KMS-11 (cell line): ENCODE data around the gene SSBP3.

ENCODE experiments used
- H2AFZ ChIP-seq: fragments of 200-600 bp; sonication (generic); 2 replicates; pipeline ENCODE4 v1.6.1; 2016; ENCODE audit warnings: antibody characterized with exemption, mixed run types, low read depth
- H3K27ac ChIP-seq: fragments of 200-600 bp; sonication (generic); 2 replicates; pipeline ENCODE4 v1.6.1; 2016; ENCODE audit warnings: mild to moderate bottlenecking, mixed run types
- H3K27me3 ChIP-seq: fragments of 200-600 bp; sonication (generic); 2 replicates; pipeline ENCODE4 v1.6.1; 2017; ENCODE audit warnings: mild to moderate bottlenecking, low read depth, mixed run types, moderate library complexity; ENCODE audit not compliant: insufficient read depth
- H3K36me3 ChIP-seq: fragments of 200-600 bp; sonication (generic); 2 replicates; pipeline ENCODE4 v1.6.1; 2017; ENCODE audit warnings: mild to moderate bottlenecking, mixed run types; ENCODE audit not compliant: insufficient read depth
- H3K4me1 ChIP-seq: fragments of 200-600 bp; sonication (generic); 2 replicates; pipeline ENCODE4 v1.6.1; 2016; ENCODE audit warnings: mild to moderate bottlenecking, low read depth, mixed run types; ENCODE audit not compliant: poor library complexity, severe bottlenecking
- H3K4me2 ChIP-seq: fragments of 200-600 bp; sonication (generic); 2 replicates; pipeline ENCODE4 v1.7.0; 2016; ENCODE audit warnings: mild to moderate bottlenecking, mixed run types
- H3K4me3 ChIP-seq: fragments of 200-600 bp; sonication (generic); IDR thresholded peaks from 2 replicates; pipeline ENCODE4 v1.6.1; 2017; ENCODE audit warnings: low read depth, low read length, mixed read lengths; ENCODE audit not compliant: insufficient read depth
- H3K79me2 ChIP-seq: fragments of 200-600 bp; sonication (generic); 2 replicates; pipeline ENCODE4 v1.6.1; 2016; ENCODE audit warnings: low read depth, mixed run types; ENCODE audit not compliant: insufficient read depth
- H3K9ac ChIP-seq: fragments of 200-600 bp; sonication (generic); 2 replicates; pipeline ENCODE4 v1.6.1; 2016; ENCODE audit warnings: mild to moderate bottlenecking, mixed run types
- H4K20me1 ChIP-seq: fragments of 200-600 bp; sonication (generic); 2 replicates; pipeline ENCODE4 v1.6.1; 2016; ENCODE audit warnings: mild to moderate bottlenecking, mixed run types; ENCODE audit not compliant: insufficient read depth
- TF ChIP-seq, protein P1 (sequence below): fragments of 200-600 bp; sonication (generic); conservative IDR thresholded peaks from 2 replicates; pipeline ENCODE4 v1.6.1; 2017; ENCODE audit warnings: low read depth, mild to moderate bottlenecking, antibody characterized with exemption, low read length, moderate library complexity, mixed read lengths

Gene SSBP3

DNA sequence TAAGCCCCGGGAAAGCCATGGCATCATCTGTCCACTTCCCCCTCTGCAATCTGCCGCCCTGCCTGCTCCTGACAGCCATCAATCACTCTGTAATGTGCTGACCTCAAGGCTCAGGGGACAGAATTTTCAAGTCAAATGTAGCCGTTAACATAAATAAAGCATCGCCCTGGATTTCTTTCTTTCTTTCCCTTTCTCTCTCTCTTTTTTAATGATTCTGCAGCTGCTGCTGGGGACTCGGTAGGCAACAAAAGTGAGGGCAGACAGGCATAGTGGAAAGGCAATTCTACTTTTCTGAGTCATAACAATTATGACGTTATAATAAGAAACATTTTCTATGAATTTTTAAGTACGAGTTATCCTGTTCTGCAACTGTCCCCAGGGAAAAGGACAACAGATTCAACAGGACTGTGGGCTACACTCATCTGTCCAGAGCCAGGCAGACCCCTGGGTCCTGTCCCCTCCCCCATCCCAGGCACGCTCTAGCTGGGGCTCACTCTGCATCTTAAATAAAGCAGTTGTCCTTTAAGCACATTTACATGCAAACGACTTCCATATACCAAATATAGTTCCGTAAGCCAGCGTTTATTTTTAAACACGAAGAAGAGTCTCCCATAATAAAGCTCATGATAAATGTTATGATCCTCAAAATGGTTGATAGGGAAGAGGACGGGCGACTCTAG lies 78.7 kb downstream of the SSBP3 start:
- Histone ChIP-seq H3K79me2 (peaks cover 6% of the 10 kb centered on the region; the same call in 1 of the 2 replicates), H3K9ac (no peak overlapping the region), H4K20me1 (no peaks in the 10 kb centered on the region), H3K27me3 (no peaks in the 10 kb centered on the region), H3K4me1 (no peaks in the 10 kb centered on the region), H2AFZ (no peak overlapping the region), H3K27ac (no peak overlapping the region), H3K36me3 (no peaks in the 10 kb centered on the region), H3K4me3 (no peak overlapping the region), H3K4me2 (no peak overlapping the region)
- TF ChIP-seq, protein P1, sequence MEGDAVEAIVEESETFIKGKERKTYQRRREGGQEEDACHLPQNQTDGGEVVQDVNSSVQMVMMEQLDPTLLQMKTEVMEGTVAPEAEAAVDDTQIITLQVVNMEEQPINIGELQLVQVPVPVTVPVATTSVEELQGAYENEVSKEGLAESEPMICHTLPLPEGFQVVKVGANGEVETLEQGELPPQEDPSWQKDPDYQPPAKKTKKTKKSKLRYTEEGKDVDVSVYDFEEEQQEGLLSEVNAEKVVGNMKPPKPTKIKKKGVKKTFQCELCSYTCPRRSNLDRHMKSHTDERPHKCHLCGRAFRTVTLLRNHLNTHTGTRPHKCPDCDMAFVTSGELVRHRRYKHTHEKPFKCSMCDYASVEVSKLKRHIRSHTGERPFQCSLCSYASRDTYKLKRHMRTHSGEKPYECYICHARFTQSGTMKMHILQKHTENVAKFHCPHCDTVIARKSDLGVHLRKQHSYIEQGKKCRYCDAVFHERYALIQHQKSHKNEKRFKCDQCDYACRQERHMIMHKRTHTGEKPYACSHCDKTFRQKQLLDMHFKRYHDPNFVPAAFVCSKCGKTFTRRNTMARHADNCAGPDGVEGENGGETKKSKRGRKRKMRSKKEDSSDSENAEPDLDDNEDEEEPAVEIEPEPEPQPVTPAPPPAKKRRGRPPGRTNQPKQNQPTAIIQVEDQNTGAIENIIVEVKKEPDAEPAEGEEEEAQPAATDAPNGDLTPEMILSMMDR = no peak

DNA sequence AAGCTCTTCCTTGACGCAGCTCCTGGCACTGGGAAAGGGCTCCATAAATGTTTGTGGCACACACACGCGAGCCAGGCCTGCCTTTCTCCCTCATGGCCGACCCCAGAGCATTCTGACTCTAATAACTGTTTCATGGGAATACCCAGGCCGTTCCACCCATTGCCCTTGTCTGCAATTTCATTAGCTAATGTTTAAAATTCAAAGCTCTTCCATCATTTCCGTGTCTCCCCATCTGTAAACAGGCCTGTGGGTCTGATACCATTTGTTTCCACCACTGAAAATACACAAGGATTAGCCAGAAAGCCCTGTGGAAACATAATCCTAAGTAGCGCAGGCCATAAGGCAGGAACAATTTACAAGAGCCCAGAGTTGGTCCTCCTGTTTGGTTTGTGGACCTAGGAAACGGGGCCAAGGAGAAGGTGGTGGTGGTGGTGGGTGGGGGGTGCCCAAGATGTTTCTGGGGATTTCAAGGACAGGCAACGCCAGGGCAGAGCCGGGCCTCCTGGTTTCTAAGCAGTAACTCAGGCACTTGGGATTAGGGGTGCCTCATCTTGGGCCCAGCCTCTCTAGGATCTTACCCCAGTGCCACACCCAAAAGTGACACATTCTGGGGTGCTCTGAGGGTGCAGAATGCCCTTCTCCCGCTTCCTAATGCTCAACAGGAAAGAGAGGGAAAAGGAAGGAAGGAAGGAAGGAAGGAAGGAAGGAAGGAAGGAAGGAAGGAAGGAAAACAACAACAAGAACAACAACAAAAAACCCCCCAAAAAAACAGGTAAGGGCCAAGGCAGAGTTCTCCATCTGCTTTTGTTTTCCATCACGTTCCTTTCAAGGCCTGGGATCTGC lies 79.4 kb downstream of the SSBP3 start:
- H3K27ac ChIP-seq = no peak overlapping the region
- H3K79me2 ChIP-seq = peaks cover 6% of the 10 kb centered on the region; the same call in 1 of the 2 replicates
- TF ChIP-seq, protein P1 = no peak
- no peaks in the 10 kb centered on the region for H3K27me3 ChIP-seq
- no peaks in the 10 kb centered on the region for H3K4me1 ChIP-seq
- no peak overlapping the region for H3K9ac ChIP-seq
- H3K4me2 ChIP-seq = no peak overlapping the region
- no peak overlapping the region for H2AFZ ChIP-seq
- H3K36me3 ChIP-seq = no peaks in the 10 kb centered on the region
- H4K20me1 ChIP-seq = no peaks in the 10 kb centered on the region
- no peak overlapping the region for H3K4me3 ChIP-seq

DNA sequence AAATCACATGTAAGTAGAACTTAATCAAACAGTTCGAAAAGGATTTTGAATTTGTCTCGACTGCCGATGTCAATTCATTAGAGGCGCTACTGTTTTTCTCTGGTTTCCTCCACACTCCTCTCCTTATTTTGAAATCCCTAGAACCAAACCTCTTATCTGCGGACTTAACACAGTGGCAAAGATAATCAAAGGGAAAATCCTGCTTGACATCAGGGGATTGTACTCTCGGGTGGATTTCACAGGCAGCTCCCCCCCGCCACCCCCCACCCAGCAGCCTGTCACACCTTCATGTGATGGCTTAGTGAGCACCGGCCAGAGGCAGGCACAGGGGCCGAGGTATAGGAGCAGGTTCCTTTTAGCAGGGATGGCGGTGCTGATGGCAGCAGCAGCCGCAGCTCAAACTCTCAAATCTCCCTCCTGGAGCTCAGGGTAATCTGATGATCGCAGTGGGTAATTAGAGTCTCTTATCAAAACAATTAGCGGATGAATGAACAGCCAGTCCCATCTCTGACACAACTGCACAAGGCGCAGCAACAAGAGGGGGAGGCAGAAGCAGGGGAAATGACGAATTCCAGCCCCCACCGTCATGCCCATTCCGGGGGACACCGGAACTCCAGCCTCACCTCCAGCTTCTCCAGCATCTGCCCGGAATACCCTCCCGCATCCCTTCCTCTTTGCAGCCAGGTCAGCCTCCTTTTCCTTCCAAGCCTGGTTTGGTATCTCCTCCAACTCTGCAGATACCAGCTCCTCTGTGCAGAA lies 80.3 kb downstream of the SSBP3 start:
- Histone ChIP-seq H3K36me3 (no peaks in the 10 kb centered on the region), H3K4me2 (no peak overlapping the region), H3K9ac (no peak overlapping the region), H3K4me3 (no peak overlapping the region), H4K20me1 (no peaks in the 10 kb centered on the region), H3K27me3 (no peaks in the 10 kb centered on the region), H3K79me2 (peaks cover 6% of the 10 kb centered on the region; the same call in 1 of the 2 replicates), H3K4me1 (no peaks in the 10 kb centered on the region), H2AFZ (no peak overlapping the region), H3K27ac (no peak overlapping the region)
- TF ChIP-seq, protein P1 = no peak

DNA sequence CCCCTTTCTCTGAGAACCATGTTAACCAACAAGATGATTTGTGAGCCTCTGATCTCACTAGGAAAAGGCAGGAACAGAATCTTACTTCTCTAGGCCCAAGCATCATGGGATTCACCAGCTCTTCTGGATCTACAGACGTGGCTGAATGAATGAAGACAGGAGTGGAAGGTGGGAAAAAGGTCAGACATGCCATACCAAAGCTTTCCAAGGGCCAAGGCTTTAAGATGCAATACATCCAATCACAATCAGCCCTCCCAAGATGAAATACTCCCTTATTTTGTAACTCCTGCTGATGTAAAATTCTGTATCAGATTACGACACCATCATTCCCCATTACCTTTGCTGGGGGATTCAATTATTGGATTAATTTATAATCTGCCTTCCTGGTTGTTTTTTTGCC lies 80.9 kb downstream of the SSBP3 start:
- no peaks in the 10 kb centered on the region for H3K27me3 ChIP-seq
- H2AFZ ChIP-seq = no peak overlapping the region
- H3K4me1 ChIP-seq = no peaks in the 10 kb centered on the region
- no peak overlapping the region for H3K27ac ChIP-seq
- H3K9ac ChIP-seq = no peak overlapping the region
- no peak overlapping the region for H3K4me3 ChIP-seq
- no peak overlapping the region for H3K4me2 ChIP-seq
- H3K36me3 ChIP-seq = no peaks in the 10 kb centered on the region
- no peaks in the 10 kb centered on the region for H4K20me1 ChIP-seq
- H3K79me2 ChIP-seq = peaks cover 6% of the 10 kb centered on the region; the same call in 1 of the 2 replicates
- TF ChIP-seq, protein P1 = no peak
